Neural crest cell (in vitro differentiated cells): Measurements from ENCODE around the gene AZIN2. TPM values are rescaled to one million over a fixed set of nuclear protein-coding genes. Genes with fewer than 3 reads are reported as not detected.

Source experiments
- DNase-seq: peaks from one replicate; pipeline ENCODE4 v3.0.0; 2021; ENCODE audit warnings: low read depth, mixed read lengths, low spot score
- H3K27ac Mint-ChIP-seq: one replicate; pipeline ENCODE4 v1.8.0; 2021; ENCODE audit warnings: mild to moderate bottlenecking, mixed read lengths; ENCODE audit not compliant: unreplicated experiment
- H3K27me3 Mint-ChIP-seq: 2 replicates; pipeline ENCODE4 v1.8.0; 2021; ENCODE audit warnings: low read depth, mild to moderate bottlenecking, mixed read lengths
- H3K36me3 Mint-ChIP-seq: 2 replicates; pipeline ENCODE4 v1.8.0; 2021; ENCODE audit warnings: low read depth, mild to moderate bottlenecking, mixed read lengths
- H3K4me1 Mint-ChIP-seq: 2 replicates; pipeline ENCODE4 v1.8.0; 2021; ENCODE audit warnings: mixed read lengths
- H3K4me3 Mint-ChIP-seq: one replicate; pipeline ENCODE4 v1.8.0; 2021; ENCODE audit warnings: mild to moderate bottlenecking, mixed read lengths
- H3K9me3 Mint-ChIP-seq: 2 replicates; pipeline ENCODE4 v1.8.0; 2021; ENCODE audit warnings: mixed read lengths
- total RNA-seq: library from RNA; stranded (reverse); gene quantifications from 2 replicates; pipeline ENCODE4 v1.2.1, GENCODE V29; 2021
- TF ChIP-seq, protein P1 (sequence below): fragments of 200-600 bp; sonication (generic); conservative IDR thresholded peaks from 2 replicates; pipeline ENCODE4 v1.5.0; 2021; ENCODE audit warnings: antibody characterized with exemption, mild to moderate bottlenecking

Gene AZIN2
- total RNA-seq, 1 donor from 2014 or later, result 8.1 TPM

- H3K27me3 Mint-ChIP-seq, result no peaks in the 10 kb centered on the region
- H3K9me3 Mint-ChIP-seq, result no peaks in the 10 kb centered on the region
- H3K4me1 Mint-ChIP-seq, result peaks cover 13% of the 10 kb centered on the region
- no peak overlapping the region for H3K4me3 Mint-ChIP-seq
- H3K27ac Mint-ChIP-seq, result no peak overlapping the region
- DNase-seq, result no peak
- no peaks in the 10 kb centered on the region for H3K36me3 Mint-ChIP-seq
- TF ChIP-seq, protein P1, sequence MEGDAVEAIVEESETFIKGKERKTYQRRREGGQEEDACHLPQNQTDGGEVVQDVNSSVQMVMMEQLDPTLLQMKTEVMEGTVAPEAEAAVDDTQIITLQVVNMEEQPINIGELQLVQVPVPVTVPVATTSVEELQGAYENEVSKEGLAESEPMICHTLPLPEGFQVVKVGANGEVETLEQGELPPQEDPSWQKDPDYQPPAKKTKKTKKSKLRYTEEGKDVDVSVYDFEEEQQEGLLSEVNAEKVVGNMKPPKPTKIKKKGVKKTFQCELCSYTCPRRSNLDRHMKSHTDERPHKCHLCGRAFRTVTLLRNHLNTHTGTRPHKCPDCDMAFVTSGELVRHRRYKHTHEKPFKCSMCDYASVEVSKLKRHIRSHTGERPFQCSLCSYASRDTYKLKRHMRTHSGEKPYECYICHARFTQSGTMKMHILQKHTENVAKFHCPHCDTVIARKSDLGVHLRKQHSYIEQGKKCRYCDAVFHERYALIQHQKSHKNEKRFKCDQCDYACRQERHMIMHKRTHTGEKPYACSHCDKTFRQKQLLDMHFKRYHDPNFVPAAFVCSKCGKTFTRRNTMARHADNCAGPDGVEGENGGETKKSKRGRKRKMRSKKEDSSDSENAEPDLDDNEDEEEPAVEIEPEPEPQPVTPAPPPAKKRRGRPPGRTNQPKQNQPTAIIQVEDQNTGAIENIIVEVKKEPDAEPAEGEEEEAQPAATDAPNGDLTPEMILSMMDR, result no peak
These were observed 11.5 kb downstream of the AZIN2 start for GRCh38 chr1:33092438-33092837.

DNA sequence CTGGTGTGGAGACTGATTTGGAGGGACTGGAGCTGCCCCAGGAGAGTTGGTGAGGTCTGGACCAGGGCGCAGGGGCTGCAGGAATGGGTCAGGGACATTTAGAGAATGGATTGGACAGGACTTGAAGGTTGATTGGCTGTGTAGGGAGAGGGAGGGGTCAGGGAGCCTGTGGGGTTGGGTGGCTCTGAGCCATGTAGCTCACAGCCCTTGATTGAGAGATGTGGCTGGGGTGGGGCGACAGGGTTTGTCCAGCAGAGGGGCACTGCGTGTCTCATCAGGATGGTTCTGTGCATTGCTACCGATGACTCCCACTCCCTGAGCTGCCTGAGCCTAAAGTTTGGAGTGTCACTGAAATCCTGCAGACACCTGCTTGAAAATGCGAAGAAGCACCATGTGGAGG, 12.1 kb downstream of the AZIN2 start:
- peak overlapping the region; percentile 91 for H3K27ac Mint-ChIP-seq
- TF ChIP-seq, protein P1, result no peak
- DNase-seq, result no peak
- no peaks in the 10 kb centered on the region for H3K27me3 Mint-ChIP-seq
- no peak overlapping the region for H3K4me3 Mint-ChIP-seq
- H3K36me3 Mint-ChIP-seq, result no peaks in the 10 kb centered on the region
- H3K4me1 Mint-ChIP-seq, result peaks cover 13% of the 10 kb centered on the region
- H3K9me3 Mint-ChIP-seq, result no peaks in the 10 kb centered on the region

DNA sequence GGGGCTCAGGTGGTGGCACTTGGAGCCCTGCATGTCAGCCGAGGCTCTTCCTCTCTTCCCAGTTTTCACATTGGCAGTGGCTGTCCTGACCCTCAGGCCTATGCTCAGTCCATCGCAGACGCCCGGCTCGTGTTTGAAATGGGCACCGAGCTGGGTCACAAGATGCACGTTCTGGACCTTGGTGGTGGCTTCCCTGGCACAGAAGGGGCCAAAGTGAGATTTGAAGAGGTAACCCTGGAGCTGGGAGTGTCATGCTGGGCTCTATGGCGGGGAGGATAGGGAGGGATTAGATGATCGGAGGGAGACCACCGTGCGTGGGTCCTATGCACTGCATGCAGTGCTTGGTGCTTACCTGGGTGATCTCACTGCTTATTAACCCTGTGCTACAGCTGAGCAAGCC, 13.5 kb downstream of the AZIN2 start:
- TF ChIP-seq, protein P1, result no peak

GRCh38 chr1:33094971-33095604, 14.1 kb downstream of the AZIN2 start:
- no peaks in the 10 kb centered on the region for H3K27me3 Mint-ChIP-seq
- H3K36me3 Mint-ChIP-seq, result peaks cover 3% of the 10 kb centered on the region
- no peaks in the 10 kb centered on the region for H3K9me3 Mint-ChIP-seq
- TF ChIP-seq, protein P1, result peak; percentile 99
- no peak overlapping the region for H3K27ac Mint-ChIP-seq
- peaks cover 17% of the 10 kb centered on the region for H3K4me1 Mint-ChIP-seq
- H3K4me3 Mint-ChIP-seq, result no peak overlapping the region
- DNase-seq, result peak; percentile 85

More for the DNA sequence above, 13.5 kb downstream of the AZIN2 start:
- Mint-ChIP-seq H3K9me3 (no peaks in the 10 kb centered on the region), H3K27ac (peak overlapping the region; percentile 88), H3K4me3 (no peak overlapping the region), H3K27me3 (no peaks in the 10 kb centered on the region), H3K4me1 (peaks cover 14% of the 10 kb centered on the region), H3K36me3 (peaks cover 1% of the 10 kb centered on the region)
- no peak for DNase-seq

DNA sequence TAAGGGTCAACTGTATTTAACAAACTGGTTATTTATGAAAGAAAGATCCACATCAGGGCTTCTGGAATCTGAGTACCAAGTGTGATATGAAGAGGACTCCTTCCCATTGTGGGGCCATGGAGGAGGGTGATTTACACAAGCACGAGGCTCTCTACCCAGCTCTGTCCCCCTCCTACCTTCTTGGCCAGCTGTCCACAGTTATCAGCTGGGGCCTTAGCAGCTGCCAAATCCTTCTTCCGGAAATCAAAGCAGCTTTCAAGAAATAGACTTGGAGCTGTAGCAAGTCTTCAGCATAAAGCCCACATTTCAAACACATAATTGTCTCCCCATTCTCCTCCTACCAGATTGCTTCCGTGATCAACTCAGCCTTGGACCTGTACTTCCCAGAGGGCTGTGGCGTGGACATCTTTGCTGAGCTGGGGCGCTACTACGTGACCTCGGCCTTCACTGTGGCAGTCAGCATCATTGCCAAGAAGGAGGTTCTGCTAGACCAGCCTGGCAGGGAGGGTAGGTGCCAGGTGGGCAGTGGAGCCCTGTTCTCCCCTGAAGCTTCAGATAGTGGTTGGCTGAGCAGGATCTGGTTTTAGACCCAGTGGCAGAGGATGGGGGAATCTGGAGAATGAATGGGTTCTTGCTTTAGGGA, 15.5 kb downstream of the AZIN2 start:
- Mint-ChIP-seq H3K27me3 (no peaks in the 10 kb centered on the region), H3K9me3 (no peaks in the 10 kb centered on the region), H3K4me3 (no peak overlapping the region), H3K4me1 (peaks cover 17% of the 10 kb centered on the region), H3K27ac (no peak overlapping the region), H3K36me3 (peaks cover 3% of the 10 kb centered on the region)
- no peak for DNase-seq
- TF ChIP-seq, protein P1, result no peak
